ENCODE data around the gene SLU7. TPM values are rescaled to one million over a fixed set of nuclear protein-coding genes. Genes with fewer than 3 reads are reported as not detected.

SLU7 gene
- polyA plus RNA-seq, 1 donor = 40.5 TPM

GRCh38 chr5:160451281-160451680, 32.4 kb upstream of the SLU7 start:
- H3K4me1 ChIP-seq (ENCODE audit: control insufficient read depth, insufficient read depth, low read length) = no peaks in the 10 kb centered on the region
- WGBS (ENCODE audit: insufficient coverage, low lambda C conversion rate) = 90% methylated on average over 2 of the region's 2 CpGs
- no peak for DNase-seq
- no peaks in the 10 kb centered on the region for H3K36me3 ChIP-seq (ENCODE audit: control insufficient read depth, insufficient read depth, low read length)
- no peaks in the 10 kb centered on the region for H3K27me3 ChIP-seq (ENCODE audit: control insufficient read depth, insufficient read depth, low read length)
- H3K9me3 ChIP-seq (ENCODE audit: control insufficient read depth, low read depth, low read length) = no peaks in the 10 kb centered on the region
- H3K4me3 ChIP-seq (ENCODE audit: low read length) = no peak overlapping the region
- no peak overlapping the region for H3K27ac ChIP-seq (ENCODE audit: low read length)

GRCh38 chr5:160450164-160450932, 31.5 kb upstream of the SLU7 start:
- Histone ChIP-seq H3K9me3 (ENCODE audit: control insufficient read depth, low read depth, low read length) (no peaks in the 10 kb centered on the region), H3K36me3 (ENCODE audit: control insufficient read depth, insufficient read depth, low read length) (no peaks in the 10 kb centered on the region), H3K4me3 (ENCODE audit: low read length) (no peak overlapping the region), H3K27me3 (ENCODE audit: control insufficient read depth, insufficient read depth, low read length) (no peaks in the 10 kb centered on the region), H3K27ac (ENCODE audit: low read length) (no peak overlapping the region), H3K4me1 (ENCODE audit: control insufficient read depth, insufficient read depth, low read length) (no peaks in the 10 kb centered on the region)
- no peak for DNase-seq
- 83% methylated on average over 1 of the region's 9 CpGs for WGBS (ENCODE audit: insufficient coverage, low lambda C conversion rate)

GRCh38 chr5:160449458-160449857, 30.6 kb upstream of the SLU7 start:
- Histone ChIP-seq H3K4me3 (ENCODE audit: low read length) (no peak overlapping the region), H3K9me3 (ENCODE audit: control insufficient read depth, low read depth, low read length) (no peaks in the 10 kb centered on the region), H3K36me3 (ENCODE audit: control insufficient read depth, insufficient read depth, low read length) (no peaks in the 10 kb centered on the region), H3K27me3 (ENCODE audit: control insufficient read depth, insufficient read depth, low read length) (no peaks in the 10 kb centered on the region), H3K4me1 (ENCODE audit: control insufficient read depth, insufficient read depth, low read length) (no peaks in the 10 kb centered on the region), H3K27ac (ENCODE audit: low read length) (no peak overlapping the region)
- DNase-seq = no peak
- WGBS (ENCODE audit: insufficient coverage, low lambda C conversion rate) = no CpG with 5 or more reads among the region's 3 CpGs

- Histone ChIP-seq H3K27me3 (ENCODE audit: control insufficient read depth, insufficient read depth, low read length) (no peaks in the 10 kb centered on the region), H3K36me3 (ENCODE audit: control insufficient read depth, insufficient read depth, low read length) (no peaks in the 10 kb centered on the region), H3K4me1 (ENCODE audit: control insufficient read depth, insufficient read depth, low read length) (no peaks in the 10 kb centered on the region), H3K4me3 (ENCODE audit: low read length) (no peak overlapping the region), H3K27ac (ENCODE audit: low read length) (no peak overlapping the region), H3K9me3 (ENCODE audit: control insufficient read depth, low read depth, low read length) (no peaks in the 10 kb centered on the region)
- no peak for DNase-seq
- WGBS (ENCODE audit: insufficient coverage, low lambda C conversion rate) = no CpG with 5 or more reads among the region's 1 CpG
Measured at GRCh38 chr5:160448886-160449285, 30.0 kb upstream of the SLU7 start.

- no peaks in the 10 kb centered on the region for H3K36me3 ChIP-seq (ENCODE audit: control insufficient read depth, insufficient read depth, low read length)
- H3K27ac ChIP-seq (ENCODE audit: low read length) = no peak overlapping the region
- no peaks in the 10 kb centered on the region for H3K4me1 ChIP-seq (ENCODE audit: control insufficient read depth, insufficient read depth, low read length)
- no peak for DNase-seq
- H3K4me3 ChIP-seq (ENCODE audit: low read length) = no peak overlapping the region
- H3K27me3 ChIP-seq (ENCODE audit: control insufficient read depth, insufficient read depth, low read length) = no peaks in the 10 kb centered on the region
- no peaks in the 10 kb centered on the region for H3K9me3 ChIP-seq (ENCODE audit: control insufficient read depth, low read depth, low read length)
Measured at GRCh38 chr5:160445751-160446150, 26.9 kb upstream of the SLU7 start.

- DNase-seq = no peak
- no peaks in the 10 kb centered on the region for H3K36me3 ChIP-seq (ENCODE audit: control insufficient read depth, insufficient read depth, low read length)
- 67% methylated on average over 1 of the region's 1 CpG for WGBS (ENCODE audit: insufficient coverage, low lambda C conversion rate)
Measured at GRCh38 chr5:160445132-160445531, 26.3 kb upstream of the SLU7 start.

GRCh38 chr5:160444407-160444806, 25.5 kb upstream of the SLU7 start:
- Histone ChIP-seq H3K9me3 (ENCODE audit: control insufficient read depth, low read depth, low read length) (no peaks in the 10 kb centered on the region), H3K4me1 (ENCODE audit: control insufficient read depth, insufficient read depth, low read length) (no peaks in the 10 kb centered on the region), H3K4me3 (ENCODE audit: low read length) (no peak overlapping the region), H3K27ac (ENCODE audit: low read length) (no peak overlapping the region), H3K36me3 (ENCODE audit: control insufficient read depth, insufficient read depth, low read length) (no peaks in the 10 kb centered on the region), H3K27me3 (ENCODE audit: control insufficient read depth, insufficient read depth, low read length) (no peaks in the 10 kb centered on the region)
- DNase-seq = no peak
- no CpG with 5 or more reads among the region's 1 CpG for WGBS (ENCODE audit: insufficient coverage, low lambda C conversion rate)

More at GRCh38 chr5:160445132-160445531, 26.3 kb upstream of the SLU7 start:
- H3K4me1 ChIP-seq (ENCODE audit: control insufficient read depth, insufficient read depth, low read length) = no peaks in the 10 kb centered on the region
- no peaks in the 10 kb centered on the region for H3K9me3 ChIP-seq (ENCODE audit: control insufficient read depth, low read depth, low read length)
- no peak overlapping the region for H3K4me3 ChIP-seq (ENCODE audit: low read length)
- no peaks in the 10 kb centered on the region for H3K27me3 ChIP-seq (ENCODE audit: control insufficient read depth, insufficient read depth, low read length)
- no peak overlapping the region for H3K27ac ChIP-seq (ENCODE audit: low read length)

GRCh38 chr5:160442824-160443431, 24.0 kb upstream of the SLU7 start:
- H3K27me3 ChIP-seq (ENCODE audit: control insufficient read depth, insufficient read depth, low read length) = no peaks in the 10 kb centered on the region
- no peak overlapping the region for H3K27ac ChIP-seq (ENCODE audit: low read length)
- no peak for DNase-seq

GRCh38 chr5:160441311-160441781, 22.5 kb upstream of the SLU7 start:
- Histone ChIP-seq H3K4me3 (ENCODE audit: low read length) (no peak overlapping the region), H3K9me3 (ENCODE audit: control insufficient read depth, low read depth, low read length) (no peaks in the 10 kb centered on the region), H3K36me3 (ENCODE audit: control insufficient read depth, insufficient read depth, low read length) (no peaks in the 10 kb centered on the region), H3K4me1 (ENCODE audit: control insufficient read depth, insufficient read depth, low read length) (peaks cover 3% of the 10 kb centered on the region), H3K27ac (ENCODE audit: low read length) (no peak overlapping the region), H3K27me3 (ENCODE audit: control insufficient read depth, insufficient read depth, low read length) (no peaks in the 10 kb centered on the region)
- DNase-seq = no peak
- WGBS (ENCODE audit: insufficient coverage, low lambda C conversion rate) = no CpG with 5 or more reads among the region's 1 CpG

More at GRCh38 chr5:160442824-160443431, 24.0 kb upstream of the SLU7 start:
- WGBS (ENCODE audit: insufficient coverage, low lambda C conversion rate) = 100% methylated on average over 1 of the region's 4 CpGs
- Histone ChIP-seq H3K36me3 (ENCODE audit: control insufficient read depth, insufficient read depth, low read length) (no peaks in the 10 kb centered on the region), H3K4me3 (ENCODE audit: low read length) (no peak overlapping the region), H3K9me3 (ENCODE audit: control insufficient read depth, low read depth, low read length) (no peaks in the 10 kb centered on the region), H3K4me1 (ENCODE audit: control insufficient read depth, insufficient read depth, low read length) (peaks cover 3% of the 10 kb centered on the region)

GRCh38 chr5:160439205-160439600, 20.3 kb upstream of the SLU7 start:
- Histone ChIP-seq H3K27me3 (ENCODE audit: control insufficient read depth, insufficient read depth, low read length) (no peaks in the 10 kb centered on the region), H3K4me3 (ENCODE audit: low read length) (peak overlapping the region; percentile 36), H3K27ac (ENCODE audit: low read length) (peak overlapping the region; percentile 78), H3K9me3 (ENCODE audit: control insufficient read depth, low read depth, low read length) (no peaks in the 10 kb centered on the region), H3K36me3 (ENCODE audit: control insufficient read depth, insufficient read depth, low read length) (no peaks in the 10 kb centered on the region), H3K4me1 (ENCODE audit: control insufficient read depth, insufficient read depth, low read length) (peaks cover 3% of the 10 kb centered on the region)
- DNase-seq = peak; percentile 81 to 91
- WGBS (ENCODE audit: insufficient coverage, low lambda C conversion rate) = no CpG with 5 or more reads among the region's 11 CpGs

All from large intestine (tissue), 3 donors.